Measurements from ENCODE around the gene MAP2K7. TPM values are rescaled to one million over a fixed set of nuclear protein-coding genes. Genes with fewer than 3 reads are reported as not detected.

MAP2K7 gene
- total RNA-seq, 4 donors from 2014 or later = 11.1 to 31.2 (median 20.9) TPM

DNA sequence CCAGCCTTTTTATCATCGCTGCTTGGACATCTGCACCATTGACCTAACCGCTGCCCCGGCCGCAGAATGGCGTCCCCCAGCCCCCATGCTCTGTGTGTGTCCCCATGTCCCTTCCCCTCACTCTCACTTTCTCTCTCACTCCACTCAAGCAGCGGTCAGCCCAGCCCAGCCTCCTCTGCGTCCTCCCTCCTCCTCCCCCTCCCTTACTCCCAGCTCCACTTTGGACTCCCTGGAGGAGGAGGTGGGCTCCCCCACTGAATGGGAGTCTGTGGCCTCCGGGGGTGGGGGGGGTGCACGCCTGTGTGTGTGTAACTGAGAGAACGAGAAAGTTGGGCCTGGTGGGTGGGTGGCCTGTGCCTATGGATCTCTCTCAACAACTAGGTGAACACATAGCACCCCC is 2.2 kb downstream of the MAP2K7 start:
- Histone ChIP-seq H3K9me3 (no peaks in the 10 kb centered on the region), H3K27me3 (no peaks in the 10 kb centered on the region), H3K36me3 (peaks cover 5 to 50% (median 9%) of the 10 kb centered on the region in 3 donors), H3K27ac (no peak overlapping the region), H3K4me1 (peaks cover 0 to 50% (median 16%) of the 10 kb centered on the region in 4 donors), H3K4me3 (no peak overlapping the region)
- no peak for TF ChIP-seq EP300 (IDR thresholded peaks at IDR 0.05)
- no peak for TF ChIP-seq POLR2A (IDR thresholded peaks at IDR 0.05)
- TF ChIP-seq, protein P1, sequence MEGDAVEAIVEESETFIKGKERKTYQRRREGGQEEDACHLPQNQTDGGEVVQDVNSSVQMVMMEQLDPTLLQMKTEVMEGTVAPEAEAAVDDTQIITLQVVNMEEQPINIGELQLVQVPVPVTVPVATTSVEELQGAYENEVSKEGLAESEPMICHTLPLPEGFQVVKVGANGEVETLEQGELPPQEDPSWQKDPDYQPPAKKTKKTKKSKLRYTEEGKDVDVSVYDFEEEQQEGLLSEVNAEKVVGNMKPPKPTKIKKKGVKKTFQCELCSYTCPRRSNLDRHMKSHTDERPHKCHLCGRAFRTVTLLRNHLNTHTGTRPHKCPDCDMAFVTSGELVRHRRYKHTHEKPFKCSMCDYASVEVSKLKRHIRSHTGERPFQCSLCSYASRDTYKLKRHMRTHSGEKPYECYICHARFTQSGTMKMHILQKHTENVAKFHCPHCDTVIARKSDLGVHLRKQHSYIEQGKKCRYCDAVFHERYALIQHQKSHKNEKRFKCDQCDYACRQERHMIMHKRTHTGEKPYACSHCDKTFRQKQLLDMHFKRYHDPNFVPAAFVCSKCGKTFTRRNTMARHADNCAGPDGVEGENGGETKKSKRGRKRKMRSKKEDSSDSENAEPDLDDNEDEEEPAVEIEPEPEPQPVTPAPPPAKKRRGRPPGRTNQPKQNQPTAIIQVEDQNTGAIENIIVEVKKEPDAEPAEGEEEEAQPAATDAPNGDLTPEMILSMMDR (IDR thresholded peaks at IDR 0.05) = no peak
- no peak for DNase-seq (ENCODE audit: low spot score in 2 of 2)
- WGBS, 2 donors = 73 to 77% methylated on average over 10 of the region's 10 CpGs

DNA sequence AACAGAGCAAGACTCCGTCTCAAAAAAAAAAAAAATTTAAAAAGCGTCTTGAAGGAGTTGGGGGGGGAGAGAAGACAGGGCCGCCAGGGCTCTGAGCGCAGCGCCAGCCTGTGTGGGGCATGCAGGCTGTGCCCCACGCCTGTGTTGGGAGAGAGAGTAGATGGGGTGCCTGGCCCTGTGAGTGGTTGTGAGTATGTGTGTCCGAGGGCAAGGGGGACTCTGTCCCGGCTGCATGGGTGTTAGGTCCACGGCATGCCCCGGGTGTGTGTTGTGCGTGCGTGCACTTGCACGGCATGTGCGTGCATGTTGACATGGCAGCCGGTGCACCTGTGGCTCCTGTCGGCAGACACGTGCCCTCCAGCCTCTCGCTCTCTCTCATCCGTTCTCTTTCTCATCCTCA is 3.4 kb downstream of the MAP2K7 start:
- Histone ChIP-seq H3K9me3 (no peaks in the 10 kb centered on the region), H3K4me1 (peaks cover 0 to 50% (median 16%) of the 10 kb centered on the region in 4 donors), H3K27me3 (no peaks in the 10 kb centered on the region), H3K27ac (no peak overlapping the region), H3K4me3 (no peak overlapping the region), H3K36me3 (peaks cover 6 to 63% (median 19%) of the 10 kb centered on the region in 3 donors)
- TF ChIP-seq, protein P1 (IDR thresholded peaks at IDR 0.05) = no peak
- no peak for TF ChIP-seq POLR2A (IDR thresholded peaks at IDR 0.05)
- DNase-seq (ENCODE audit: low spot score in 2 of 2) = no peak
- WGBS, 2 donors = 84 to 86% methylated on average over 19 of the region's 19 CpGs

DNA sequence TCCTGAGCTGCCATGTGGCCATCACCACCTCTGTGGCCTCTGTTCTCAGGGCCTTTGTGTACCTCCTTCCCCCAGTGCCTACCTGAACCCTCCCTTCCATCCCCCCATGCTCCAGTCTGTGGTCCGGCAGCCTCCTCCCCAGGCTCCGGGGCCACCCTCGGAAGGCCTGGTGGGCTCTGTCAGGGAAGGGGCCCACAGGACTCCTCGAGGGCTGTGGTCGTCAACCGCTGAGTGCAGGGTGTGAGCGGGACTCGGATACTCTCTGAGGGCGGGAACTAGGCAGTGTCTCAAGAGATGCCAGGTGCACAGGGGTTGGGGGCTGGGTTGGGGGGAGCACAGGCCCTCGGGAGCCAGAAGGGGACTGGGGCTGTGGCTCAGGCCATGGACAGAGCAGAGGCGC is 3.9 kb downstream of the MAP2K7 start:
- Histone ChIP-seq H3K36me3 (peaks cover 6 to 67% (median 22%) of the 10 kb centered on the region in 3 donors), H3K9me3 (no peaks in the 10 kb centered on the region), H3K27ac (no peak overlapping the region), H3K27me3 (no peaks in the 10 kb centered on the region), H3K4me1 (peaks cover 0 to 48% (median 16%) of the 10 kb centered on the region in 4 donors), H3K4me3 (no peak overlapping the region)
- TF ChIP-seq, protein P1 (IDR thresholded peaks at IDR 0.05) = no peak
- no peak for TF ChIP-seq POLR2A (IDR thresholded peaks at IDR 0.05)
- TF ChIP-seq EP300 (IDR thresholded peaks at IDR 0.05) = no peak
- 87% methylated on average over 11 of the region's 11 CpGs for WGBS, 2 donors
- no peak for DNase-seq (ENCODE audit: low spot score in 2 of 2)

DNA sequence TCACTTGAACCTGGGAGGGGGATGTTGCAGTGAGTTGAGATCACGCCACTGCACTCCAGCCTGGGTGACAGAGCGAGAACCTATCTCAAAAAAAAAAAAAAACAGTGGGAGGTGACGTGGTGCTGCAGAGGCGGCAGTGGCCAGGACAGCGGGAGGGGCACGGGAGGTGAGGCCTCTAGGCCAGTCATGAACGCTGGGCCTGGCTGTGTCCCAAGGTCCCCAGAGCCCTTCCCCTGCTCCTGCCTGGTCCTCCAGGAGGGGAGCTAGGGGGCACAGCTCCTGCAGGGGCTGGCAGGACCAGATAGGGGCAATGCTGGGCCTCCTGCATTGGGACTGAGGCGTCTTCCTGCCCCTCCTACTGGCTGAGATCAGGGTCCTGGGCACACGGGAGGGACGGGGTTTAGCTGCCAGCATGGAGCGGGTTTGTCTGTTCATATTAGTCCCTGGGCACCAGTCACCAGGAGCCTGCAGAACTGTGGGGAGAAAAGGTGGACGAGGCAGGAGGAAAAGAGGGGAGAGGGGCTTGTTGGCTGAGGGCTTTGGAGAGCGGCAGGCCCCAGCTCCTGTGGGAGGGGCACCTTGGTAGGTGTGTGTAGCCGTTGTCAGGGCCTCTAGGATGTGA is 4.5 kb downstream of the MAP2K7 start:
- no peak overlapping the region for H3K27ac ChIP-seq
- no peak overlapping the region for H3K4me3 ChIP-seq
- H3K4me1 ChIP-seq = peaks cover 0 to 41% (median 13%) of the 10 kb centered on the region in 4 donors
- whole genome bisulfite sequencing, 2 donors = 77 to 81% methylated on average over 14 of the region's 14 CpGs
- peaks cover 6 to 74% (median 22%) of the 10 kb centered on the region in 3 donors for H3K36me3 ChIP-seq
- no peaks in the 10 kb centered on the region for H3K9me3 ChIP-seq
- no peaks in the 10 kb centered on the region for H3K27me3 ChIP-seq
- TF ChIP-seq POLR2A (IDR thresholded peaks at IDR 0.05) (no peak), EP300 (IDR thresholded peaks at IDR 0.05) (no peak)
- TF ChIP-seq, protein P1 (IDR thresholded peaks at IDR 0.05) = no peak
- DNase-seq (ENCODE audit: low spot score in 2 of 2) = no peak

DNA sequence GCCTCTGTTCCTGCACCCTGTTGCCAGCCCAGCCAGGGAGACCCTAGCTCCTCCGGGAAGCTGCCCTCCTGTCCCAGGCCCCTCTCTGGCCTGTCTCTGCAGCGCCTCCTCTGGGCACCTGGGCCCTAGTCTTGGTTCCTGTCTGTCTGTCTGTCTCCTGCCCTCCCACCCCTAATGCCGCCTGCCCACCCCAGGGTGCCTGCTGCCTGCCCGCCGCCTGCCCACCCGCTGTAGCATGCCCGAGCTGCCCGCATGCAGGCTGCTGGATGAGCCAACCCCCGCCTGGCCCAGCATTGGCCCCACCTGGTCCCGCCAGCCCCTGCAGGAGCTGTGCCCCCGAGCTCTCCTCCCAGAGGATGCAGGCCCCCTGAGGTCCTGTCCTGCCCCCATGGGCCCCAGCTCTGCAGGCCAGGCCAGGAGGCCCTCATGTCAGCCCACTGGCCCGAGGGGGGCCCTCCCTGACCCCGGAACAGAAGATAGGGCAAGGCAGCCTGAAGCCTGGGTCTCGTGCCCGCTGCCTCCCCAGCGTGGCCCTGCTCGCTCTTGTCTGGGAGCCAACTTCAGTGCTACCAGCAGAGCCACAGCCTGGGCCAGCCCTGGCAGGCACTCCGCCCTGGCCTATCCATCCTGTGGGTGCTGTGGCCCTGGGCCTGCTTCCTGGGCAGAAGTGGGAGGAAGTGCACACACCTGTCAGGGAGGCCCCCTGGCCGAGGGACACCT is 5.2 kb downstream of the MAP2K7 start:
- no peaks in the 10 kb centered on the region for H3K27me3 ChIP-seq
- H3K27ac ChIP-seq = no peak overlapping the region
- H3K9me3 ChIP-seq = no peaks in the 10 kb centered on the region
- 82 to 88% methylated on average over 15 to 16 of the region's 19 CpGs for WGBS, 2 donors
- H3K36me3 ChIP-seq = peaks cover 6 to 81% (median 22%) of the 10 kb centered on the region in 3 donors
- no peak for DNase-seq (ENCODE audit: low spot score in 2 of 2)
- H3K4me3 ChIP-seq = no peak overlapping the region
- TF ChIP-seq POLR2A (IDR thresholded peaks at IDR 0.05) (no peak), EP300 (IDR thresholded peaks at IDR 0.05) (no peak)
- TF ChIP-seq, protein P1 (IDR thresholded peaks at IDR 0.05) = no peak
- H3K4me1 ChIP-seq = peaks cover 0 to 41% (median 13%) of the 10 kb centered on the region in 4 donors
